PC-9 (cell line): ENCODE data around the gene MYL7. TPM values are rescaled to one million over a fixed set of nuclear protein-coding genes. Genes with fewer than 3 reads are reported as not detected.

Experiments
- BruUV-seq: library from RNA; stranded (reverse); fragments of 400-500 nt; replicated peaks from 2 replicates; lab custom pipeline; 2021; lab: Mats Ljungman, UMichigan
- CTCF ChIA-PET: fragments of 300-600 bp; sonication (Branson Sonifier 250); formaldehyde crosslinking; loops from one replicate; lab custom pipeline; 2022; ENCODE audit warnings: antibody characterized with exemption; lab: Charles Lee
- POLR2A ChIA-PET: fragments of 300-600 bp; sonication (Branson Sonifier 250); formaldehyde crosslinking; loops from one replicate; lab custom pipeline; 2022; ENCODE audit warnings: antibody characterized with exemption; ENCODE audit not compliant: unreplicated experiment; lab: Charles Lee
- DNase-seq, 2 experiments: peaks; one replicate each; pipeline versions ENCODE4 v3.0.0 to v3.0.0-alpha.2; 2015 to 2022; ENCODE audit warnings: mixed read lengths in 1 of 2
- H2AFZ ChIP-seq: fragments of 200-600 bp; sonication (generic); 2 replicates; pipeline ENCODE4 v1.8.1; 2017; ENCODE audit warnings: antibody characterized with exemption
- H3F3A ChIP-seq: fragments of 200-600 bp; sonication (generic); 2 replicates; pipeline ENCODE4 v1.8.1; 2017; ENCODE audit warnings: antibody characterized with exemption, mild to moderate bottlenecking, low read depth; ENCODE audit not compliant: insufficient read depth
- H3K27ac ChIP-seq: fragments of 200-600 bp; sonication (generic); 2 replicates; pipeline ENCODE4 v1.6.1; 2016; ENCODE audit warnings: mixed run types
- H3K27me3 ChIP-seq: fragments of 200-600 bp; sonication (generic); 2 replicates; pipeline ENCODE4 v1.6.1; 2016; ENCODE audit warnings: low read depth, mixed run types; ENCODE audit not compliant: insufficient read depth
- H3K36me3 ChIP-seq: fragments of 200-600 bp; sonication (generic); 2 replicates; pipeline ENCODE4 v1.6.1; 2016; ENCODE audit warnings: low read depth, mixed run types
- H3K4me1 ChIP-seq: fragments of 200-600 bp; sonication (generic); replicated peaks from 2 replicates; pipeline ENCODE4 v1.6.1; 2016; ENCODE audit warnings: mixed run types; ENCODE audit not compliant: insufficient read depth
- H3K4me2 ChIP-seq: fragments of 200-600 bp; sonication (generic); 2 replicates; pipeline ENCODE4 v1.6.1; 2017; ENCODE audit warnings: mixed run types
- H3K4me3 ChIP-seq: fragments of 200-600 bp; sonication (generic); 2 replicates; pipeline ENCODE4 v1.6.1; 2016; ENCODE audit warnings: mixed run types
- H3K79me2 ChIP-seq: fragments of 200-600 bp; sonication (generic); 2 replicates; pipeline ENCODE4 v1.6.1; 2017; ENCODE audit warnings: low read depth, mixed run types
- H3K9me2 ChIP-seq: fragments of 200-600 bp; sonication (generic); 2 replicates; pipeline ENCODE4 v1.8.1; 2017; ENCODE audit warnings: mild to moderate bottlenecking; ENCODE audit not compliant: insufficient read depth
- H3K9me3 ChIP-seq: fragments of 200-600 bp; sonication (generic); 2 replicates; pipeline ENCODE4 v1.8.1; 2016; ENCODE audit warnings: low read depth; ENCODE audit not compliant: insufficient read depth
- H4K20me1 ChIP-seq: fragments of 200-600 bp; sonication (generic); 2 replicates; pipeline ENCODE4 v1.8.1; 2017; ENCODE audit not compliant: insufficient read depth
- CTCF ChIP-seq: fragments of 200-600 bp; sonication (generic); conservative IDR thresholded peaks from 2 replicates; pipeline ENCODE4 v1.6.1; 2017; ENCODE audit warnings: mixed run types, antibody characterized with exemption, mild to moderate bottlenecking, moderate library complexity
- EZH2 ChIP-seq: fragments of 200-600 bp; sonication (generic); IDR thresholded peaks from 2 replicates; pipeline ENCODE4 v1.8.0; 2017; ENCODE audit warnings: antibody characterized with exemption, low read depth
- intact Hi-C: fragments of 100-400 bp; cut with micrococcal nuclease; formaldehyde crosslinking; loops from one replicate; pipeline ENCODE4 v1.10.0; 2022; ENCODE audit not compliant: unreplicated experiment
- total RNA-seq: library from RNA; stranded (reverse); gene quantifications from 2 replicates; pipeline ENCODE4 v1.2.3, GENCODE V29; 2021

MYL7 gene
- total RNA-seq, 1 experiment from 2014 or later, result not detected

- Histone ChIP-seq H3K27me3 (no peaks in the 10 kb centered on the region), H3K4me1 (peaks cover 22% of the 10 kb centered on the region), H3K4me3 (no peak overlapping the region), H3K36me3 (no peaks in the 10 kb centered on the region), H2AFZ (no peak overlapping the region), H3K9me3 (no peaks in the 10 kb centered on the region), H4K20me1 (no peaks in the 10 kb centered on the region), H3K27ac (no peak overlapping the region), H3K9me2 (no peaks in the 10 kb centered on the region), H3F3A (peaks cover 15% of the 10 kb centered on the region), H3K79me2 (no peaks in the 10 kb centered on the region), H3K4me2 (no peak overlapping the region)
- ChIA-PET POLR2A (no interaction called here), CTCF (no interaction called here)
- TF ChIP-seq CTCF (no peak), EZH2 (no peak)
- intact Hi-C loops, result no loop called here
- BruUV-seq, result no TSS peak
- no peak for DNase-seq
Observed at GRCh38 chr7:44158873-44159631, 17.9 kb upstream of the MYL7 start.

GRCh38 chr7:44158096-44158872 lies 17.2 kb upstream of the MYL7 start:
- BruUV-seq, result no TSS peak
- H4K20me1 ChIP-seq, result no peaks in the 10 kb centered on the region

More at GRCh38 chr7:44158096-44158872, 17.2 kb upstream of the MYL7 start:
- intact Hi-C loops, result no loop called here
- TF ChIP-seq EZH2, result no peak
- no peak for TF ChIP-seq CTCF
- Histone ChIP-seq H3K9me3 (no peaks in the 10 kb centered on the region), H3K27me3 (no peaks in the 10 kb centered on the region), H3K27ac (no peak overlapping the region), H2AFZ (no peak overlapping the region), H3K36me3 (no peaks in the 10 kb centered on the region), H3K4me2 (no peak overlapping the region), H3K79me2 (no peaks in the 10 kb centered on the region), H3F3A (peaks cover 8% of the 10 kb centered on the region), H3K9me2 (no peaks in the 10 kb centered on the region), H3K4me1 (peaks cover 14% of the 10 kb centered on the region), H3K4me3 (no peak overlapping the region)
- no peak for DNase-seq
- ChIA-PET CTCF (no interaction called here), POLR2A (no interaction called here)
